HG03097 (cell line): Measurements from ENCODE around the gene L3MBTL2.
"Not testable (repeated sequence)": the region's sequence is repeated elsewhere in the genome, so short reads cannot be mapped to it uniquely, and the experiment has no call there.

Experiments used
- ATAC-seq: cut with Tn5 transposase; IDR thresholded peaks from one replicate; pipeline ENCODE4 v1.9.1; 2021; ENCODE audit not compliant: unreplicated experiment, low FRiP score

L3MBTL2 gene

GRCh38 chr22:41240377-41241132 lies 35.4 kb downstream of the L3MBTL2 start, which contains the start of gene CHADL:
CHADL (minus strand) TSS chr22:41240931; CDS start chr22:41240881, 50 bp downstream.
- ATAC-seq = no peak

- ATAC-seq = no peak
Observed at GRCh38 chr22:41241133-41241676, 36.1 kb downstream of the L3MBTL2 start.

GRCh38 chr22:41242396-41243117 lies 37.4 kb downstream of the L3MBTL2 start:
- ATAC-seq = no peak

- no peak for ATAC-seq
Observed at GRCh38 chr22:41243361-41243760, 38.2 kb downstream of the L3MBTL2 start.

- no peak for ATAC-seq
Observed at GRCh38 chr22:41245917-41246499, 40.9 kb downstream of the L3MBTL2 start.

GRCh38 chr22:41247703-41248102 lies 42.6 kb downstream of the L3MBTL2 start:
- ATAC-seq = no peak

GRCh38 chr22:41248314-41248713 lies 43.2 kb downstream of the L3MBTL2 start:
- no peak for ATAC-seq

GRCh38 chr22:41248758-41249157 lies 43.6 kb downstream of the L3MBTL2 start:
- ATAC-seq = no peak

- ATAC-seq = no peak
Observed at GRCh38 chr22:41249442-41249841, 44.3 kb downstream of the L3MBTL2 start.

GRCh38 chr22:41250127-41250526 lies 45.0 kb downstream of the L3MBTL2 start:
- no peak for ATAC-seq

GRCh38 chr22:41252365-41252764 lies 47.3 kb downstream of the L3MBTL2 start:
- no peak for ATAC-seq

- no peak for ATAC-seq
Observed at GRCh38 chr22:41254230-41254629, 49.1 kb downstream of the L3MBTL2 start.

- no peak for ATAC-seq
Observed at GRCh38 chr22:41256254-41257253, 51.4 kb downstream of the L3MBTL2 start.

- no peak for ATAC-seq
Observed at GRCh38 chr22:41257696-41258095, 52.6 kb downstream of the L3MBTL2 start.

- ATAC-seq = not testable (repeated sequence)
Observed at GRCh38 chr22:41259756-41260155, 54.6 kb downstream of the L3MBTL2 start.

- no peak for ATAC-seq
Observed at GRCh38 chr22:41260871-41261270, 55.8 kb downstream of the L3MBTL2 start.

- ATAC-seq = no peak
Observed at GRCh38 chr22:41261541-41262249, 56.6 kb downstream of the L3MBTL2 start.

GRCh38 chr22:41262250-41262765 lies 57.2 kb downstream of the L3MBTL2 start:
- no peak for ATAC-seq

GRCh38 chr22:41263704-41264103 lies 58.6 kb downstream of the L3MBTL2 start:
- ATAC-seq = no peak
